ENCODE data around the gene MYCL.

Gene MYCL

GRCh38 chr1:39901714-39902459, at the start of gene MYCL:
Gene MYCL (minus strand): TSS chr1:39901917. CDS start chr1:39901434, 483 bp downstream.
- no peak for DNase-seq (ENCODE audit: low spot score)

- DNase-seq (ENCODE audit: low spot score): no peak
Observed at GRCh38 chr1:39949891-39950290, 48.2 kb upstream of the MYCL start.

GRCh38 chr1:39947260-39947659, 45.5 kb upstream of the MYCL start:
- no peak for DNase-seq (ENCODE audit: low spot score)

DNA sequence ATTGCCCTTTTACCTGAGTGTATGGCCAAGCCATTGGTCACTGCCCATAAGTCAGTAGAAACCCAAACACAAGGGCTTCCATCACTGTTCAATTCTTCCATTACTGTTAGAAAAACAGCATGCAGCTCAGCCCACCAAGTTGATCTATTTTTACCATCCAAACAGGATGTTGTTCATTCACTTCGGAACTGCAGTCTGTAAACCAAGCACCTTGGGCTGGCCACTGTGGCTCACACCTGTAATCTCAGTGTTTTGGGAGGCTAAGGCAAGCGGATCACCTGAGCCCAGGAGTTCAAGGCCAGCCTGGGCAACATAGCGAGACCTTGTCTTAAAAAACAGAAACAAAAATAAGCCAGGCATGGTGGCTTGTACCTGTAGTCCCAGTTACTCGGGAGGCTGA, 44.5 kb upstream of the MYCL start:
- no peak for DNase-seq (ENCODE audit: low spot score)

DNA sequence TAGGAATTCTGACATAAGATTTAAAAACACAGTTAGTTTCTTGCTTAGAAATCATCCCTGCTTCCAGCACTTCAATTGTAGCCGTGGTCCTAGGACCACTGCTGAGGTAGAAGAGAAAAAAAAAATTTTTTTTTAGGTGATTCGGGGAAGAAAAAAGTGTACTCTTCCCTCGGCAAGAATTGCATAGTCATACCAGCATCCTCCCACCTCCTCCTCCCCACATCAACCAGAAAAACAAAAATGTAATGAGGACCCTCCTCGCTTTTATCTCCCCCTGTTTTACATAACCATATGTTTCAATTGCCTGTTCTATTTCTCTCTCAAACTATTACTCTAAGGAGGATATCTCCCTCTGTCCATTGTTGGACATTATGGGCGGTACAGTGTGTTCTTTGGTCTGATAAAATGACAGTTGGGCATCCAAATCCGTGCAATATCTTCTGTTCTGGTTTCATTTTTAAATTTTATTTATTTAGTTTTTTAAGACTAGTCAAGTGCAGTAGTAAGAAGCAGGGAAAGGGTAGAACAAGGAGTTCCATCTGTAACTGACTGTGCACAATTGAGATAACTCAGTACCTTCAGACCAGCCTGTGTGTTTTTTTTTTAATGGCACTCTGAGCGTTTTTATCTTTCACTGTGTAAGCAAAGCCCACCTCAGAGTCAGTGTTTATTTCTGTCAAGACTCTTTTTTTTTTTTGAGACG, 42.8 kb upstream of the MYCL start:
- DNase-seq (ENCODE audit: low spot score): no peak

DNA sequence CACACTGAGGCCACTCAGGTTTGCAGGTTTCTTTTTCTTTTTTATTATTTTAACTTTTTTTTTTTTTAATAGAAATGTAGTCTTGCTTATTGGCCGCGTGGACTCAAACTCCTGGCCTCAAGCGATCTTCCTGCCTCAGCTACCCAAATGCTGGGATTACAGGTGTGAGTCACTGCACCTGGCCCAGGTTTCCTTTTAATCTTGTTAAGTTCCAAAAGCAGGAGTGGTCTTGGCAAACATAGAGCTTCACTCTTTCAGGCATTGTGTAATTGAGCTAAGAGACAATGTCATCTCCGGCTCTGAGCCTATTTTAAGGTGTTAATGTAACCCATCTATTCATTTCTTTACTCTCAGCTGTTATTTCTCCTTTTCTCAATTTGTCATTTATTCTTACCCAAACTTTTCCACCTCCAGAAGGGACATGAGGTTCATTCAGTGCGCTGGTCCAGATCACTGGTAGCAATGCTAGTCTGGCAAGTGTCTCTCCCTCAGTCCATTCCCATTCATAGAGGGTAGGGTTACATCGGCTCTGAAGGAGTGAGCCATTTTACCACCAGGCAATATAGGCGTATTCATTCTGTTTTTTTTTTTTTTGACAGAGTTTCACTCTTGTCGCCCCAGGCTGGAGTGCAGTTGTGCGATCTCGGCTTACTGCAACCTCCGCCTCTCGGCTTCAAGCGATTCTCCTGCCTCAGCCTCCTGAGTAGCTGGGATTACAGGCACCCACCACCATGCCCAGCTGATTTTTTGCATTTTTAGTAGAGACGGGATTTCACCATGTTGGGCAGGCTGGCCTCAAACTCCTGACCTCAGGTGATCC, 42.0 kb upstream of the MYCL start:
- no peak for DNase-seq (ENCODE audit: low spot score)

GRCh38 chr1:39940980-39941871, 39.5 kb upstream of the MYCL start:
- no peak for DNase-seq (ENCODE audit: low spot score)

- DNase-seq (ENCODE audit: low spot score): no peak
Observed at GRCh38 chr1:39940253-39940652, 38.5 kb upstream of the MYCL start.

GRCh38 chr1:39938856-39939255, 37.1 kb upstream of the MYCL start:
- no peak for DNase-seq (ENCODE audit: low spot score)

GRCh38 chr1:39936724-39937491, 35.2 kb upstream of the MYCL start:
- no peak for DNase-seq (ENCODE audit: low spot score)

DNA sequence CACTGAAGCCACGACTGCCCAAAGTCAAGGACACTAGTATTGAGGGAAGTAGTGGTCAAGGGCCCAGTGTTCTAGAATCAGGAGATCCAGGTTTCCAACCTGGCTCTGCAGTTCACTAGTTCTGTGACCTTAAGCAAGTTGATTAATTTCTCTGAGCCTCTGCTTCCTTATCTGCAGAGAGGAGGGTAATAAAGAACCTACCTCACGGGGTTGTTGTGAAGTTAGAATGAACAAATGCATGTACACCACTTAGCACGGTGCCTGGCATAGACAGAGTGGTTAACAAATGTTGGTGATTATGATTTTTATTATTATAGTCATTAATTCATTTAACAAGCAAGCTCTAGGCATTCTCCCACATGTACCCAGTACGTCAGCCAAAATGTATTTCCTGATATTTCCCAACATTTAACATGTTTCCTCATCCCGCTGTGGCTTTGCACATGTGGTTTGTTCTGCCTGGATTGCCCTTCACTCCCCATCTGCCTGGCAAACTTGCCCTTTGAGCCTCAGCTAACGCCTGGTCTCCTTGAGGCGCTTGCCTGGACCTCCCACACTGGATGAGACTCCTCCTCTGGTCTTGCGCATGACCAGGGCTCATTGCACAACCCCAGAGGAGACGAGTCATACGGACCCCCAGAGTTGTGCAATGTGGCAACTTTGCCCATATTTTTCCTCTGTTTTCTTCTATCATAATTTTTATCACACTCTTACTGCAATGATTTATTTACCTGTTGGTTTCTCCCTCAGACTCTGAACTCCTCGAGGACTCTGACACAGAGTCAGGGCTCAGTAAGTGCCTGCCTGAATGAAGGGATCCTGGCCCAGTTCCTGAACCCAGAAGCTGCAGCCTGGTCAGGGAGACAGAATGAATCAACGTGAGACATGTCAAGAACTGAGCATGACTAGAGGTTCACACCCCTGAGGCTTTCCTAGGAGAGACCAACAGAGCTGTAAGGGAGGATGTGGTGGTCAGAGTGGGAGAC, 32.5 kb upstream of the MYCL start:
- no peak for DNase-seq (ENCODE audit: low spot score)

DNA sequence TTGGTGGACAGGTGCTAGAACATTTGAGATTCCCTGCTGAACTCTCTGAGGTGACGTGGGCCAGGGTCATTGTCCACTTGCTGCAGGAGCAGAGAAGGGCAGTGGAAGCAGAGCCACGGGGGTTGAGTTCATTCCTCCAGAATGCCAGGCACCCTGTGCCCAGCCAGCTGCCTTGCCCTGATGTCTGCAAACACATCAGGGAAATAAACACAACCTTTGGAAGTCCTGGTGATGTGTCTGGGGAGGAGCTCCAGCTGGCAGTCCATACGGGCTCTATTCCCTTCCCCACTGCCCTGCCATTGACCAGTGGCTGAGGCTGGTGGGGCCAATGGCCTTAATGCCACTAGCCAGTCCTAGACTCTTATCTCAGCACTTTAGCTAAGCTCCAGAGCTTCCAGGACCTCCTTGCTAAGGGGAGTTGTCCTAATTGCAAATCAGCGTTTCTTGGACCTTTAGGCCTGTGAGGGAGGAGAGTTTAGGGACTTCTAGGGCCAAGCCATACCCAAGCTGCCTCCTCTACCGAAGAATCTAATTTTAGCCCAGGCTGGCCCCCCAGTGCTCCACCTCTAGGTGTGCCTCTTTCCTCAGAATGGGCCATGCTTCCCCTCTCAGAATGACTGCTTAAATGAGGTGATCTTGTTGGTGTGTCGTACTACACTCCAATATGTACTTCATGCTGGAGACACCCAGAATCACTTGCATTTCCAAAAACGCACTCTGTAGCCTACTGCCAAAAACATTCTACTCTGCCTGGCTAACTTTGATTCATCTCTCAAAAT, 27.3 kb upstream of the MYCL start:
- DNase-seq (ENCODE audit: low spot score): no peak

GRCh38 chr1:39927538-39927937, 25.8 kb upstream of the MYCL start:
- no peak for DNase-seq (ENCODE audit: low spot score)

DNA sequence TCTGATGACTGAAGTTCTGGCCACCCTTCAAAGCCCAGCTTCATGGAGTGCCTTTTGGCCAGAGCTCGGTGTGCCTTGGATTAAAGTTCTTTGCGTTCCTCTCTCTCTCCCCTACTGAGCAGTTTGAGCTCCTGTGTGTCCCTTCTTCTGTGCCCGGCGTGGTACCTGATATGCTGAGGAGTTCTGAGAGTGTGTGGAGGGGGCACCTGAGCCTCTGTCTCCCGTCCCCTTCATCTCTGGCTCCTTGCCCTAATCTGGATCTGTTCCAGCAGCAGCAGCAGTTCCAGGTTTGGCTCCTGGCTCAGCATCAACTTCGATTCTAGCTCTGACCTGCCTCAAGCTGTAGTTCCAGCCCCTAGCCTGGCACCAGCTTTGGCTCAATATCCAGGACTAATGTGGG, 25.1 kb upstream of the MYCL start:
- no peak for DNase-seq (ENCODE audit: low spot score)

DNA sequence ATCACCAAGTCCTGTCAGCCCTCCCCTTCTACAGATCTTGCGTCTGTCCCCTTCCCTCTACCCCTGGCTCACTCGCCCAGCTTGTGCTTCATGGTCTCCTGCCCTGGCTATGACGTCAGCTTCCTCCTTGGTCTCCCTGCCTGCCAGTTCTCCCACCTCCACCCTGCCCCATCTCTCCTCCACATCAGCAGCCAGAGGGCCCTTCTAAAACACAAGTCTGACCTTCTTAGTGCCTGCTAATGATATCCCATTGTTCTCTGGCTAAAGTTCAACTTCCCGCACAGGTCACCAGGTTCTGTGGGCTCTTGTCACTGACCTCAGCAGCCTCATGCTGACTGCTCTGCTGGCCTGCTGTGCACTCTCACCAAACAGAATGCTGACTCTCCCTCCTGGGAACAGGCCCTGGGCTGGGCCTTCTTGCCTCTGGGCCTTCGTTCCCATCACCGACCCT, 24.7 kb upstream of the MYCL start:
- DNase-seq (ENCODE audit: low spot score): no peak

- no peak for DNase-seq (ENCODE audit: low spot score)
Observed at GRCh38 chr1:39925721-39926342, 24.1 kb upstream of the MYCL start.

- no peak for DNase-seq (ENCODE audit: low spot score)
Observed at GRCh38 chr1:39922251-39922688, 20.6 kb upstream of the MYCL start.

- DNase-seq (ENCODE audit: low spot score): no peak
Observed at GRCh38 chr1:39919545-39919944, 17.8 kb upstream of the MYCL start.

Data from COLO829 (cell line).